NCI-H446 (cell line): Measurements from ENCODE around the gene GGNBP2.
"Not testable (repeated sequence)": the region's sequence is repeated elsewhere in the genome, so short reads cannot be mapped to it uniquely, and the experiment has no call there.

Experiments used
- DNase-seq, 2 experiments: peaks; one replicate each; lab custom pipeline; 2025; lab: John Stamatoyannopoulos, UW

Gene GGNBP2, protein sequence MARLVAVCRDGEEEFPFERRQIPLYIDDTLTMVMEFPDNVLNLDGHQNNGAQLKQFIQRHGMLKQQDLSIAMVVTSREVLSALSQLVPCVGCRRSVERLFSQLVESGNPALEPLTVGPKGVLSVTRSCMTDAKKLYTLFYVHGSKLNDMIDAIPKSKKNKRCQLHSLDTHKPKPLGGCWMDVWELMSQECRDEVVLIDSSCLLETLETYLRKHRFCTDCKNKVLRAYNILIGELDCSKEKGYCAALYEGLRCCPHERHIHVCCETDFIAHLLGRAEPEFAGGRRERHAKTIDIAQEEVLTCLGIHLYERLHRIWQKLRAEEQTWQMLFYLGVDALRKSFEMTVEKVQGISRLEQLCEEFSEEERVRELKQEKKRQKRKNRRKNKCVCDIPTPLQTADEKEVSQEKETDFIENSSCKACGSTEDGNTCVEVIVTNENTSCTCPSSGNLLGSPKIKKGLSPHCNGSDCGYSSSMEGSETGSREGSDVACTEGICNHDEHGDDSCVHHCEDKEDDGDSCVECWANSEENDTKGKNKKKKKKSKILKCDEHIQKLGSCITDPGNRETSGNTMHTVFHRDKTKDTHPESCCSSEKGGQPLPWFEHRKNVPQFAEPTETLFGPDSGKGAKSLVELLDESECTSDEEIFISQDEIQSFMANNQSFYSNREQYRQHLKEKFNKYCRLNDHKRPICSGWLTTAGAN

DNA sequence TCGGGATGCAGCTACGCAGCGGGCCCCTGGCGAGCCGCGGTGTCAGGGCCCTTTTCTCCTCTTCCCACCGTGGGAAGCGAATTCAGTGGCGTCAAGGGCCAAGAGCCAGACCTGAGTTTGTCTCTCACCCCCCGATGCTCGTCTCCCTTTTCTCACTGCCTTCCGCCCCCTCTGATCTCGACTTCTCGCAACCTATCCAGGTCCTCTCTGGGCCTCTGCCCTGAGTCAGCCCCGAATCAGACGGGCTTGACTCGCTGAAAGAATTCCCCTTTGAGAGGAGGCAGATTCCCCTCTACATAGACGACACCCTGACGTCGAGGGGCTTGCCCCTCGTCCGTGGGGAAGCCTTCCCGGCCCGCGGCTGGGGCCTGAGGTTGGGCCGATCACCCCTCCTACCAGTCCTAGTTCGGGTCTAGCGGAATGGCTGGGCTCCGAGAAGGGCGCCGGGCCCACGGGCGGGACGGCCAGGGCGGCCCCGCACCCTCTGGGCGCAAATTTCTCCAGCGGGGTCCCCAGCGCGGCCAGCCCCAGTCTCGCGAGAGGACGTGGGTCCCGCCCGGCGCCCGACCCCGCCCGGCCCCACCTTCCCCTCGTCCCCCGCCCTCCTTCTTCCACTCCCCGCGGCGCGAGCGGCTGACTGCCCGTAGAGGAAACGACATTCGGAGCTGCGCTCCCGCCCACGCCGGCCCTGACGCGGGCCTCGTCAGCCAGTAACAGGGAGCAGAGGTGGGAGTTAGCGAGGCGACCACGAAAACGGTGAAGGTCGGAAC lies at the start of gene GGNBP2:
GGNBP2 (plus strand) TSS at position 613 of the 770 bp plus-strand sequence. CDS start 806 bp downstream, outside the sequence.
- peak; percentile 81 to 93 for DNase-seq

- DNase-seq = no peak
Observed at GRCh38 chr17:36495076-36495578, 49.6 kb upstream of the GGNBP2 start.

GRCh38 chr17:36496018-36496789 lies 48.5 kb upstream of the GGNBP2 start:
- DNase-seq = no peak

DNA sequence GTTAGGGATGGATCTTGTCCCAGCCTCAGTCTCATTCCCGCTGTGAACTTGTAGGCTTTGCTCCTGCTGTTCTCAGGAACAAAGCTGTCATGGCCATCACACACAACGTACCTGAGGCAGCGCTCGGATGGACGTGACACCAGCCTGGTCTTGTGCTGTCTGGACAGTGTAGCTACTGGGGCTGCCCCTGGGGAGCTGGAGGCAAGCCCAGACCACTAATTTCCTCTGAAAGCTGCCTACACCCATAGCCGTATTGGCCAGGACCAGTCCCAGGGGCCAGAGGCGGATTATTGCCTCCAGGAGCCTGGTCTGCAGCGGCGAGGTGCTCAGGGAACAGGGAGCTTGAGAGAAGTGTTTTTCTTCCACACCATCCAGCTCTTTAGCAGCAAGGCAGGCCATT lies 46.6 kb upstream of the GGNBP2 start:
- DNase-seq = no peak

DNA sequence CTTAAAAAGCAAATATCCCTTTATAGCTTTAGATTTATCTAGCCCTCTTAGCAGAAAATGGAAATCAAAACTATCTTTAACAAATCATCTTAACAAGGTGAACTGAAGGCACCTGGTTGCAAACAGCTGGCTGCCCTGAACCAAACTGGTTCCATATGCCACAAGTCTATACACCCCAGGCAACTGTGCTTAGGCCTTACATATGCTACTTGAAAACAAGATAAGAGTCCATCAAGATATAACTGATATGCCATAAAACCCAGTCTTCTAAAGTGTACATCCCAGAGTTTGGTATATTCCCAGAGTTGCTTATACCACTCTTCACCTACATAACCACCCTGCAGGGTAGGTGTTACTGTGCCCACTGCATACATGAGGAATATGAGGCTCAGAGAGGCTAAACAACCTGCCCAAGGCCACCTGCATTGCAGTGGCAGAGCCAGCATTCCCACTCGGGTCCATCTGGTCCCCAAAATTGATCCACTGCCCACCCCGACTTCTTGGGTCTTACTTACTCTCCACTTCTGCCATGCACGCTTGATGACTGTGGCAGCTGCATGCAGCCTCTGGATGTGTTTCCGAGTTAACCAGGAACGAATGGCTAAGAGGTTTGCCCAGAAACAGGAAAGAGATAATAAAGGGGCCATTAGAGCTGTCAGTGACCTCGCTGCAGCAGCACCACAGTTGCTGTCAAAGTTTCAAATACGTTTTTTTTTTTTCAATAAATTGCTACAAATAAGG lies 46.0 kb upstream of the GGNBP2 start:
- no peak for DNase-seq

GRCh38 chr17:36500745-36501225 lies 43.9 kb upstream of the GGNBP2 start:
- DNase-seq = no peak

DNA sequence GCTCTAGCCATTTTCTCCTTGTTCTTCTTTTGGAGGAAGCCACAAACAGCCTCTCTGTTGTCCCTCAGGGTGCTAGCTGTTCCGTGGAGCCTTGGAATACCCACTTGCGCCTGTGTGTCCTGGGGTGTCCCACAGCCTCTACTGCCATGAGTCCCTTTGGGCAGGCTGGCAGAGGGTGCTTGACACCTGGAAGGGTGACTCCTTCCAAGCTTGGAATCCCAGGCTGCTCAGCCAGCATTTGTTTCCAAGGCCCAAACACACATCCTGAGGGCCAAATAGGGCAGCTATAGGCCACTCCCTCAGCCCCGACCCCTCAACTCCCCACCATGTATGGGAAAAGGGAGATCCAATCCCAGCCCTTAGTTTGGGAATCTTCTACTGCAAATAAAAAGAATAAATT lies 43.4 kb upstream of the GGNBP2 start:
- no peak for DNase-seq

DNA sequence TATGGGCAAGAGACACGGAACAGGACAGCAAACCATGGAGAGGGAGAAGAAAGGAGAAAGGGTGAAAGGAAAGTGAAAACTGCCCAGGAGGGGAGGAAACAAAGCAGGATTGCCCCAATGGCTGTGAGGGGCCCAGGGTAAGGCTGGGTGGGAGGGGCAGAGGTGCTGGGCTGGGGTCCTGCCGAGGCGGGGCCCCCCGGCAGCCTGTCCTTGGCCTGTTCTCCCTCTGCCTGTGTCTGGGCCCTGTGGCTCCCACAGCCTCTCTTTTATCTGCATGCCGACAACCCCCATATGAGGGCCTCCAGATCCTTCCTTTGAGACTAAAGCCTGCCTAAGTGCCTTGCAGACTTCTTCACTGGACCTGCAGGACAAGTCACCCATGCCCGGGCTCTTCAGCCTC lies 42.8 kb upstream of the GGNBP2 start:
- DNase-seq = no peak

DNA sequence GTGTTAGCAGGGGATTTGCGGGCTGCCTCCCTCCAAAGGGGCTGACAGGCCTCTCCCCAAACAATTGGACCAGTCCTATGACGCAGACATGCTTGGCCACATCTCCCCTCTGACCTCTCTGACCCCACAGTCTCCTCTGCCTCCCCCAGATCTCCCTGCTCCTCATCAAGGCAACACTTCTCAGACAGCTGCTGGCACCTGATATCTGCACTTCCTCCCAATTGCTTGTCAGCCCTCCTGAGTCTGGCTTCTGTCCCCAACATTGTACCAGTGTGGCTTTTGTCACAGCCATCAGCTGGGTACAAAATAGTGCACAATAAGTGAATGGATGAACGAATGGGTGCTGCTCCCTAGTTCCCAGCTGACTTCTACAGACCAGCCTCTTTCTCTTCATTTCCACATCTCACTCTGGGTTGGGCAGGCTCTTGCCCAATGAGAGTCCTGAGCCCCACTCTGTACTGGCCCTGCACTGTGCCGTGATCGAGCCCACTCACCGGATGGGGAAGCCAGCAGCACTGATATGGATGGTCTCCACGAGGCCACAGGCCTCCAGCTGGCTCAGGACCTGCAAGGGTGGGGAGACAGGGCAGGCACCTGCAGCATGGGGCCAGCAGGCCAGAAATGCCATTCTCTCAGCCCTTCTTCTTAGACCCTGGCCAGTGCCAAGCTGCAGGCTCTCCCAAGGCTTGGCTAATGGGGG lies 41.1 kb upstream of the GGNBP2 start:
- DNase-seq = no peak

GRCh38 chr17:36504156-36504545 lies 40.6 kb upstream of the GGNBP2 start:
- DNase-seq = no peak

DNA sequence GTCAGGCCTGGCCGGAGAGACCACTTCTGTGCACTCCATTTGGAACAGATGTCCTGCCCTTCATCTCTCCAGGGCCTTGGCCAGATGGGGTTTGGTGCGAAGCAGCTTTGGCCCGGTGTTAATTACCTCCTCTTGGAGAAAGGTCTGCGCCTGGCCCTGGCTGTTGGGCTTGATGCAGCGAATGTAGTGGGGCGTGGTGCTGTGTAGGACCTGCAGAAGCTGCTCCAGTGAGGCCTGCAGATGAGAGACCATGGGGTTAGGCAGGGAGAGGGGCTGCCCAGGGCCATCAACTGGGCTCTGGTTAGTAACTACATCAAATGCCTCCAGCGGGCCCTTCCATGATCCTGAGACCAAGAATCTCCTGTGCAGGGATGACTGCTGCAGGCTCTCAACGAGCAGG lies 39.5 kb upstream of the GGNBP2 start:
- DNase-seq = no peak

DNA sequence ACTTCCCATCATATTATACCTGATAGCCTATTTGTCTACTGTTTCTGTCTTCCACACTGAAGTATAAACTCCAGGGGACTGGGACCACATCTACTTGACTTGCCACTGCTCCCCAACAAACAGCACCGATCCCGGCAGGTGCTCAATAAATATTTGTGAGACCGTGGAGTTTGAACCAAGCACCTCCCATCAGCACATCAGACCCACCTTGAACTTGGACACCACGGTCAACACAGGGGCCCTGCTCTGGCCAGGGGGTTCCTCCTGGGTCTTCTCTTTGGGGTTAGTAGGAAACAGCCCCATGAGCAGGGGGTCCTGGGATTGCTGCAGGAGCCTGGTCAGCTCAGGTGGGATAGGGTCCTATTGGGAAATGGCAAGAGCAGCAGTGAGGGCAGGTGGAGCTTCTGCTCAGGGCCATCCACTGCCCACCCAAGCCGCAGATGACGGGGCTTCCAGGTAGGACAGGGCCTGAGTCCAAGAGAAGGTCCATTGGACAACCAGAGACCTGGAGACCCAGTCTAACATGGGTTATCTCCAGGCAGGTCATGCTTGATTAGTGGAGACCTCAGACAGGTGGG lies 38.4 kb upstream of the GGNBP2 start:
- DNase-seq = no peak

- DNase-seq = no peak
Observed at GRCh38 chr17:36506831-36507230, 37.9 kb upstream of the GGNBP2 start.

GRCh38 chr17:36507266-36507665 lies 37.5 kb upstream of the GGNBP2 start:
- DNase-seq = no peak

DNA sequence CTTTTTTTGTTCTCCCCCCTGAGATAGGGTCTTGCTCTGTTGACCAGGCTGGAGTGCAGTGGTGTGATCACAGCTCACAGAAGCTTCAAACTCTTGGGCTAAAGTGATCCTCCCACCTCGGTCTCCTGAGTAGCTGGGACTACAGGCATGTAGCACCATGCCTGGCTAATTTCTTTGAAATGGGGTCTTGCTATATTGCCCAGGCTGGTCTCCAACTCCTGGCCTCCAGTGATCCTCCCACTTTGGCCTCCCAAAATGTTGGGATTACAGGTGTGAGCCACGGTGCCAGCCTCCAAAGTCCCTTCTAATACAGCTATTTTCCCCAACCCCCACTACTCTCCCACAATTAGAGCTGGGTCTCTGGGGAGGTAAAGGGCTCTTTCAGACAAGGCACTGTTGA lies 36.3 kb upstream of the GGNBP2 start:
- DNase-seq = not testable (repeated sequence)

DNA sequence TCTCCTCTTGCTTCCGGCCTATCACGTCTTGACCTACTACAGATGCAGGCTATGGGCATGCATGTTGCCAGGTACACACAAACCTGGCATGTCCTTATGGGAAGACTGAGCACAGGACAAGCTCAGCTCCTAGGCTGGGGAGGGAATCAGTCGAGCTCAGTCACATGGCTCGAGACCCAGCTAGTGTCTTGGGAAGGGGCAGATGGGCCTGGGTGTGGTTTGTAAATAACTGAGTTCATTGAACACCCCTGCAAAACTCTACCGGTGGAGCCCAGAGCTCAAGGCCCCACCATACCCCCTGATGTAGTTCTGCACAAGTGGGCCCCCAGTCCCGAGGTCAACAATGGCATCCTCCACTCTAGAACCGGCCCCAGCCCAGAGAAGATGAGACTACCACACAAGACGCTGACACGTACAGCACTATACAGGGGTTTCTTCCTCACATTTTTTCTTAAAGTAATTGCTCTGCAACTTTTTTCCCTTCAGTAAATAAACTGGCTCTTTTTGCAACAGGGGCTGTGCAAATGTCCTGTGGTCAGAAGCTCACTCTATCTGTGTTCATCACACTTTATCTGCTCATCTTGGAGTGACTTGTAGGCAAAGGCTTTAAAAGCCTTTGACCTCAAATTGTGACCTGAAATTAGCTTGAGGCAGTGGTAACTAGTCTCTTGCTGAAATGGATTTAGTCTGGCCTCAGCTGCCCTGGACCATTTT lies 35.3 kb upstream of the GGNBP2 start:
- no peak for DNase-seq

DNA sequence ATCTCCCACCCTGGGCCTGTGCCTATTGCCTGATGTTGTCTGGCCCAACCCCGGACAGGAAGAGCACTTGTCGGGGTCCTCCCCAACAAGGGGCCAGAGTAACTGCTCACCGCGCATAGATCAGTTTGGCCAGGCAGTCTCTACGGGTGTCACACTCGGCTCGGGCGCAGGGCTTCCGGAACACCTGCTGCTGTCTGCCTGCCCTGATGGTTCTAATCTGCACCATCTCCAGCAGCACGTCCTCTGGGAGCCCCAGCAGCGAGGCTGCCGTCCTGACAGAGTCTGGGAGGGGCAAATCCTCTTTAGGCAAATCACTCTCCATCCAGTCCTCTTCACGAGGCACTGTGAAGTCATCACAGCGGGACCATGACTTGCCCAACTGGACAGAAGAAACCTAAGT lies 34.1 kb upstream of the GGNBP2 start:
- no peak for DNase-seq

DNA sequence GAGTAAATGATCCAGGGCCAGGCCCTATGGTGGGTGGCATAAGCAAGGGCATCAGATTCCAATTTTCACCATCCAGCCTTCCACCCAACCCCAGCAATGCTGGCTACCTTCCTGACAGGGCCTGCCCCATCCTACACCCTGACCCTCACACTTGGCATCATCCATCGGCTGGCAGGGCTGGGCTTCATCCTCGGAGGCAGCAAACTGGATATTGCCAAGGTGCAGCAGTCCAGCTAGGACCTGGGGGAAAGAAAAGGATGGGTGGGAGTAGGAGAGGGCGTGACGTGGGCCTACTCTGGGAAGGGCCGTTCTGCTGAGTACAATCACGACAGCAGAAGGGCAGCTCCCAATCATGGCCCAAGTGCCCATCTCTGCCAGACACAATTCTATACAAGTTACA lies 33.5 kb upstream of the GGNBP2 start:
- DNase-seq = no peak

- DNase-seq = no peak
Observed at GRCh38 chr17:36512641-36513040, 32.1 kb upstream of the GGNBP2 start.
